Neural cell (in vitro differentiated cells): ENCODE results near the gene SERPINB6.

Experiments
- EP300 ChIP-seq: fragments of 450-650 bp; conservative IDR thresholded peaks from 2 replicates; pipeline ENCODE4 v1.6.1; 2014; ENCODE audit warnings: antibody characterized with exemption, mild to moderate bottlenecking, moderate library complexity; ENCODE audit not compliant: poor library complexity, severe bottlenecking
- EZH2 ChIP-seq: fragments of 200-600, 300-800 bp; shearing (Covaris generic), sonication (generic); IDR thresholded peaks from 2 replicates; pipeline ENCODE4 v1.6.1; 2014; ENCODE audit warnings: antibody characterized with exemption, low read length, borderline replicate concordance, mild to moderate bottlenecking; ENCODE audit not compliant: insufficient read depth, poor library complexity, severe bottlenecking
- MXI1 ChIP-seq: fragments of 450-650 bp; conservative IDR thresholded peaks from 2 replicates; pipeline ENCODE4 v1.6.1; 2014; ENCODE audit warnings: antibody characterized with exemption, mild to moderate bottlenecking; ENCODE audit not compliant: poor library complexity, severe bottlenecking
- POLR2AphosphoS5 ChIP-seq: IDR thresholded peaks from 2 replicates; pipeline ENCODE4 v1.6.1; 2012
- RAD21 ChIP-seq: fragments of 450-650 bp; conservative IDR thresholded peaks from 2 replicates; pipeline ENCODE4 v1.6.1; 2014; ENCODE audit warnings: antibody characterized with exemption, mild to moderate bottlenecking, moderate library complexity
- SMC3 ChIP-seq: fragments of 450-650 bp; conservative IDR thresholded peaks from 2 replicates; pipeline ENCODE4 v1.6.1; 2014; ENCODE audit warnings: antibody characterized with exemption, mild to moderate bottlenecking, moderate library complexity; ENCODE audit not compliant: poor library complexity
- TAF1 ChIP-seq: IDR thresholded peaks from 2 replicates; pipeline ENCODE4 v1.6.1; 2012; ENCODE audit warnings: low read depth
- TF ChIP-seq, protein P1 (sequence below): fragments of 450-650 bp; IDR thresholded peaks from 2 replicates; pipeline ENCODE4 v1.5.1; 2014; ENCODE audit warnings: antibody characterized with exemption, mild to moderate bottlenecking, moderate library complexity; ENCODE audit not compliant: poor library complexity, severe bottlenecking
- TF ChIP-seq, protein P2 (sequence below): IDR thresholded peaks from 2 replicates; pipeline ENCODE4 v1.6.1; 2012; ENCODE audit warnings: borderline replicate concordance

DNA sequence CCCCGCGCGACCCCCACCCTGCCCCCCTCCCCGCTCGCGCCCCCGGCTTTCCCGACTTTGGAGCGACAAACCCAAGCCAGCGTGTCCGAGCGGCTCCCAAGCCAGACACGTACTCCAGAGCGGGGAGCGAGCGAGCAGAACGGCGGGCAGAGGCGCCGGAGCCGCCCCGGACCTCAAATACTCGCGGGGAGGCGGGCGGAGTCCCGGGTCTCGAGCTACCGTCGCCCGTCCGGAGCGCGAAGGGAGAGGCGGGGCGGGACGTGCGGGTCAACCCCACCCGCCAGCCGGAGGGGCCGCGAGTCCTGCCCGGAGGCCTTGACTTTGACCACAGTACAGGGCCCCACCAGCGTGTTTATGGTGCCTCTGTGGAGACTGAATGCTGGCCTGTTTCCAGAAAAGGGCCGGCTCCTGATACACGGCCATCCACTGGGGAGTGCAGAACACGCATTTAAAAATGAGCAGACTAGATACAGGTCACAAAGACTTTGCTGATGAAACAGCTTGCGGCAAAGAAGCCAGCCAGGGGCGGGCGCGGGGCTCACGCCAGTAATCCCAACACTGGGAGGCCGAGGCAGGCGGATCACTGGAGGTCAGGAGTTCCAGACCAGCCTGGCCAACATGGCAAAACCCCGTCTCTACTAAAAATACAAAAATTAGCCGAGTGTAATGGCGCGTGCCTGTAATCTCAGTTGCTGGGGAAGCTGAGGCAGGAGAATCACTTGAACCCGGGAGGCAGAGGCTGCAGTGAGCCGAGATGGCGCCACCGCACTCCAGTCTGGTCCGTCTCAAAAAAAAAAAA lies at the start of gene SERPINB6:
- TF ChIP-seq, protein P1, sequence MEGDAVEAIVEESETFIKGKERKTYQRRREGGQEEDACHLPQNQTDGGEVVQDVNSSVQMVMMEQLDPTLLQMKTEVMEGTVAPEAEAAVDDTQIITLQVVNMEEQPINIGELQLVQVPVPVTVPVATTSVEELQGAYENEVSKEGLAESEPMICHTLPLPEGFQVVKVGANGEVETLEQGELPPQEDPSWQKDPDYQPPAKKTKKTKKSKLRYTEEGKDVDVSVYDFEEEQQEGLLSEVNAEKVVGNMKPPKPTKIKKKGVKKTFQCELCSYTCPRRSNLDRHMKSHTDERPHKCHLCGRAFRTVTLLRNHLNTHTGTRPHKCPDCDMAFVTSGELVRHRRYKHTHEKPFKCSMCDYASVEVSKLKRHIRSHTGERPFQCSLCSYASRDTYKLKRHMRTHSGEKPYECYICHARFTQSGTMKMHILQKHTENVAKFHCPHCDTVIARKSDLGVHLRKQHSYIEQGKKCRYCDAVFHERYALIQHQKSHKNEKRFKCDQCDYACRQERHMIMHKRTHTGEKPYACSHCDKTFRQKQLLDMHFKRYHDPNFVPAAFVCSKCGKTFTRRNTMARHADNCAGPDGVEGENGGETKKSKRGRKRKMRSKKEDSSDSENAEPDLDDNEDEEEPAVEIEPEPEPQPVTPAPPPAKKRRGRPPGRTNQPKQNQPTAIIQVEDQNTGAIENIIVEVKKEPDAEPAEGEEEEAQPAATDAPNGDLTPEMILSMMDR, result no peak
- TF ChIP-seq MXI1, result no peak
- no peak for TF ChIP-seq EZH2
- TF ChIP-seq POLR2AphosphoS5, result no peak
- TF ChIP-seq TAF1, result no peak
- TF ChIP-seq, protein P2, sequence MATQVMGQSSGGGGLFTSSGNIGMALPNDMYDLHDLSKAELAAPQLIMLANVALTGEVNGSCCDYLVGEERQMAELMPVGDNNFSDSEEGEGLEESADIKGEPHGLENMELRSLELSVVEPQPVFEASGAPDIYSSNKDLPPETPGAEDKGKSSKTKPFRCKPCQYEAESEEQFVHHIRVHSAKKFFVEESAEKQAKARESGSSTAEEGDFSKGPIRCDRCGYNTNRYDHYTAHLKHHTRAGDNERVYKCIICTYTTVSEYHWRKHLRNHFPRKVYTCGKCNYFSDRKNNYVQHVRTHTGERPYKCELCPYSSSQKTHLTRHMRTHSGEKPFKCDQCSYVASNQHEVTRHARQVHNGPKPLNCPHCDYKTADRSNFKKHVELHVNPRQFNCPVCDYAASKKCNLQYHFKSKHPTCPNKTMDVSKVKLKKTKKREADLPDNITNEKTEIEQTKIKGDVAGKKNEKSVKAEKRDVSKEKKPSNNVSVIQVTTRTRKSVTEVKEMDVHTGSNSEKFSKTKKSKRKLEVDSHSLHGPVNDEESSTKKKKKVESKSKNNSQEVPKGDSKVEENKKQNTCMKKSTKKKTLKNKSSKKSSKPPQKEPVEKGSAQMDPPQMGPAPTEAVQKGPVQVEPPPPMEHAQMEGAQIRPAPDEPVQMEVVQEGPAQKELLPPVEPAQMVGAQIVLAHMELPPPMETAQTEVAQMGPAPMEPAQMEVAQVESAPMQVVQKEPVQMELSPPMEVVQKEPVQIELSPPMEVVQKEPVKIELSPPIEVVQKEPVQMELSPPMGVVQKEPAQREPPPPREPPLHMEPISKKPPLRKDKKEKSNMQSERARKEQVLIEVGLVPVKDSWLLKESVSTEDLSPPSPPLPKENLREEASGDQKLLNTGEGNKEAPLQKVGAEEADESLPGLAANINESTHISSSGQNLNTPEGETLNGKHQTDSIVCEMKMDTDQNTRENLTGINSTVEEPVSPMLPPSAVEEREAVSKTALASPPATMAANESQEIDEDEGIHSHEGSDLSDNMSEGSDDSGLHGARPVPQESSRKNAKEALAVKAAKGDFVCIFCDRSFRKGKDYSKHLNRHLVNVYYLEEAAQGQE, result no peak
- TF ChIP-seq EP300, result no peak
- TF ChIP-seq RAD21, result no peak
- no peak for TF ChIP-seq SMC3
